NCI-H1105 (cell line): ENCODE measurements around the gene CD8A.
A peak's percentile ranks its signal among the peaks of the same experiment; 100 is the strongest.

Source experiments
- DNase-seq: peaks from one replicate; lab custom pipeline; 2025; lab: John Stamatoyannopoulos, UW

The CD8A gene

DNA sequence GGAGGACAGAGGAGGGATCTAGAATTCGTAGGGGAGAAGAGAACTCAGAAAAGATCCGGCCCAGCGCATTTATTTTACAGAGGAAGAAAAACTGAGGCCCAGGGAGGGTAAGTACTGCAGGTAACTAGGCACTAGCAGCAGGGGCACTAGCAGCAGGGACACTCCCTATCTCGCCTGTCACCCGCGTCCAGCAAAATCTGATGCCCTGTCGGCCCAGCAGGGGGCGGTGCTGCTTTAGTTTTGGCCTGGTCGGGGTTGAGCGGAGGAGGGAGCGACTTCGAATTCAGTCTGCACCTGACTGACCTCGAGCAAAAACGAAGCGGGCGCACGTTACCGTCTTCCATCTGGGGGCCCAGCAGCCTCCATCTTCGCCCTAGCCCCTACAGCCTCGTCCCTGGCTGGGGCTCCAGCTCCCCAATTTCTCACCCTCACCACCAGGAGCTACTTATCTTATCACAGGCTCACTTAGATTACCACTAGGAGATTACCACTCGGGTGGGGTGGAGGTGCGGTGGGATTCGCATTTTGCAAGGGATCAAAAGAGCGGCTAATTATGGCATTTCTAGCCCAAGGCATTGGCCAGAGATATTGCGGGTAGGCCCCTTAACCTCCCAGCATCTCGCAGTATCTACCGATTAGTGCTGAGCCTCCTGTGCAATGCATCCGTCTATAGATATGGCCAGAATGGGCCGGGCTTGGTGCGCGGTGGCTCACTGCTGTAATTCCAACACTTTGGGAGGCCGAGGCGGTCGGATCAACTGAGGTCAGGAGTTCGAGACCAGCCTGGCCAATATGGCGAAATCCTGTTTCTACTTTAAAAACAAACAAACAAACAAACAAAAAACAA lies 17.8 kb upstream of the CD8A start:
- peak; percentile 79 for DNase-seq

DNA sequence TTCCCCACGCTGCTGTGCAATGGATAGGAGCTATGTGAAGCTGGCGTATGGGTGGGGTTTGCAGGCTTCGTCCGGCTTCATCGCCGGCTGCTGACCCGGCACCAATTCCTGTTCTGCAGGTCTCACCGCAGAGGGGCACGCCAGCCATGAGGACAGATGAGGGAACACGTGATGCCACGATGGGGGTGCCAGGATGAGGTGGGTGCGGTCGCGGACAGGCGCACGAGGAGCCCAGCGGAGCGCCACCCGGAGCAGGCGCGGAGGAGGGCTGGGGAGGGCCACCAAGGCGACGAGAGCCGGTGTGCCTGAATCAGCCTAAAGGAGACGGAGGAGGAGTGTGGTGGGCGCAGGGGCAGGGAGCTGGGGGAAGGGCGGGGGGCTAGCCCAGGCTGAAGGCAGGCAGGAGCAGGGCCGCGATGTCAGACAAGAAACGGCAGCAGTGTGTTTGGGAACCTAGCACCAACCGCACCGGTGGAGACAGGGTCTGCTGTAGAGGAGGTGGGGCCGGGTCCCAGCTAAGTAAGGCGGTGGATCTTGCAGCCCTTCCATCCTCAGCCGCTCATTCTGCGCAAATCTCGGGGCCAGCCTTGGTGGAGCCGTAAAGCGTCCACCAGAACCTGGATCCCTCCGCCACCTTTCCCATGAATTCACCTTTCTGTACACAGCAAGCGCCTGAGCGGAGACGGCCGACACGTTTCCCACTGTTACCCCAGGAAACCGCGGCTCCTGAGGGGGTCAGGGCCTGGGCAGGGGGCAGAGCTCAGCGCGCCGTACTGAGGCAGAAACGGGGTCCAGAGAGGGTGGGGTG lies 17.0 kb upstream of the CD8A start:
- DNase-seq, result peak; percentile 68

DNA sequence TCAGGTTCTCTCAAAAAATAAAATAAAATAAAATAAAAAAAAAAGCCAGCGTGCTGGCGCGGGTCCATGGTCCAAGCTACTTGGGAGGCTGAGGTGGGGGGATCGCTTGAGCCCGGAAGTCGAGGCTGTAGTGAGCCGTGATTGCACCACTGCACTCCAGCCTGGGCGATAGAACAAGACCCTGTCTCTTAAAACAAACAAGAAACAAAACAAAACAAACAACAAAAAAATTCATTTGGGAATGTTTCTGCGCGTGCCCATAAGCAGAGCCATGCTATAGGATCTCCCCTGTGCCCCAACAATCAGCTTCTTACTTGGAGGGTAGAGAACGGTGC lies 16.4 kb upstream of the CD8A start:
- DNase-seq, result no peak

DNA sequence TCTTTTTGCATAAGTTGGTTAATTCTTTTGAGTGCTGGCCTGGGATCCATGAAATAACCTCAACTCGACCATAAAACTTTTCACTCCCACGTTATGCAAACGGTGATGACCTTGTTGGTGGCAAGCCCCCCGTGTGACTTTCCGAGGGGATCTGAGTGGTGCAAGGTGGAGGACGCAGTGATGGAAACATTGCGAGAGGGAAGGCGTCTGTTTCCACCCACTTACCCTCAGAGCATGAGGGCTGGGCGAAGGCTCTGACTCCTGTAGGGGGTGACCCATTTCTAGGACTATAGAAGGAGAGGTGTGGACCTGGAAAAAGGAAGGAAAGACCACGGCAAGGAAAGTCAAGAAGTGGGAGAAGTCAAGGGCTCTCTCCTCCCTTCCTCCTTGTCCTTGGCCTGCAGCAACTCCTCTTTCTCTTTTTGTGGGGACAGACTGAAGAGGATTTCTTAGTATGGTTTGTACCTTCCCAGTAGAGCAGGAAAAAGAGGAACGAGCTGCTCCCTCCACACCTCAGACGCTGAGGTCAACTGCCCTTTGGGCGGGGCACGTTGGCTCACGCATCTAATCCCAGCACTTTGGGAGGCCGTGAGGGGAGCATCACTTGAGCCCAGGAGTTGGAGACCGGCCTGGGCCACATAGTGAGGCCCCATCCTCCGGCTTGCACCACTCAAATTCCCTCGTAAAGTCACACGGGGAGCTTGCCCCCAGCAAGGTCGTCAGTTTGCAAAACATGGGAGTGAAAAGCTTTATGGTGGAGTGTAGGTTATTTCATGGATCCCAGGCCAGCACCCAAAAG lies 15.5 kb upstream of the CD8A start:
- no peak for DNase-seq

DNA sequence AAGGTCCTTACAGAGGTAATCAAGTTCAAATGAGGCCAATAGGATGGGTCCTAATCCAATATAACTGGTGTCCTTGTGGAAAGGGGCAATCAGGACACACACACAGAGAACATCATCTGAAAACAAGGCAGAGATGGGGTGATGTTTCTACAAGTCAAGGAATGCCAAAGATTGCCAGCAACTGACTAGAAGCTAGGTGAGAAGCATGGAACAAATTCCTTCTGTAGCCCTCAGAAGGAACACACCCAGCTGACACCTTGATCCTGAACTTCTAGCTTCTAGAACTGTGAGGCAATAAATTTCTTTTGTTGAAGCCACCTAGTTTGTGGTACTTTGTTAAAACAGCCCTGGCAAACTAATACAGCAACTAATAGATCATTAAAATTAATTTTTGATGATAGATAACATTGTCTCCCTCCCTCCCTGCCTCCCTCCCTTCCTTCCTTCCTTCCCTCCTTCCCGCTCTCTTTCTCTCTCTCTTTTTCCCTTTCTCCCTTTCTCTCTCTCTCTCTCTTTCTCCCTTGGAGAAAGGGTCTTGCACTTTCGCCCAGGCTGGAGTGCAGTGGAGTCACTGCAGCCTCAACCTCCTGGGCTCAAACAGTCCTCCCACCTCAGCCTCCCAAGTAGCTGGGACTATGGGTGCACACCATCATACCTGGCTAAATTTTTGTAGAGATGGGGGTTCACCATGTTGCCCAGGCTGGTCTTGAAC lies 10.3 kb upstream of the CD8A start:
- no peak for DNase-seq

DNA sequence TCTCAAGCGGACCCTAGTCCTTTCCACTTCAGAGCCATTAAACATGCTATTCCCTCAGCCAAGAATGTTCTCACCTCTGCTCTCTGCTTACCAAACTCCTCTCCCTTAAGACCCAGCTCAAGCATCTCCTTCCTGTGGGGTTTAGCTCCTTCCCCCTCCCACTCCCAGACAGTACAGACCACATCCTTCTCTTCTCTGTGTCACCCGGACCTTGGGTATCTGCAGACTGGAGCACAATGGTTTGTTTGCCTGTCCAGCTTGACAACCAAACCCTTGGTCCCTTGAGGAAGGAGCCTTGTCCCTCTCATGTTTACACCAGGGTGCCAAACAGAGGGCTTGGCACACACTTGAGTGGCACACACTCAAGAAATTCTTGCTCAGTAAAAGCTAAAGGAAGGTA lies 4.1 kb upstream of the CD8A start:
- no peak for DNase-seq

DNA sequence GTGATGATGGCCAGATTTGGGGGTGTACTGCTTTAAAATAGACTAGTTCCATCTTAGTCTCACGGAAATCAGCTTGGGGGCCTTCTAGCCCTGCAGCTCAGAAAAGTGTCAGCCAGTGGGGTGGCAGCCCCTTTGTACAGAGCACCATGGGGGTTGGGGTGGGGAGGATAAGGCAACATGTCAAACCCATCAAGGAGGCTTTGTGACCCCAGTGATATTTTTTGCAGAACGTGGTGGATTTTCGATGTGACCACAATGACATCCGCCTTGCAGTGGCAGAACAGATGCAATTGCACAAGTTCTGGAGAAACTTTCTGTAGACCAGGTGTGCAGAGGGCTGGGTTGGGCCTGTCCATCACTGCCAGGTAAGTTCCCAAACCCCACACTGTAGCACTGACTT lies 3.0 kb upstream of the CD8A start:
- DNase-seq, result no peak

DNA sequence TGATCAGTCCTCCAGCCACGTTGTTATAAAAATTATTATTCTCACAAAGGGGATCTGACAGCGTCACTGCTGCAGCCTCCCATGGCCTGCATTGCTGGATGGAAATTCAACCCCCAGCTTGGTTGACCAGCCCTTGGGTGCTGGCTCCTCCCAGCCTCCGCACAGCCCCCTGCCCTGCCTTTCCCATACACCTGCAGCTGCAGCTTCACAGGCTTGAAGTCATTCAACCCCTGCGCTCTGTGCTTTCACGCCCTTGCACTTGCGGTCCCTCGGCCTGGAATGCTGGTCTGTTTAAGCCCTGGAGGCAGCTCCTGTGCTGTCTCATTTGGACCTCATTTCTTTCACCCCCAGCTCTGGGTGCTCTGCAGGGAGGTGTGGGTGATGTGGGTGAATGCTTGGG lies 860 bp upstream of the CD8A start:
- DNase-seq, result no peak

DNA sequence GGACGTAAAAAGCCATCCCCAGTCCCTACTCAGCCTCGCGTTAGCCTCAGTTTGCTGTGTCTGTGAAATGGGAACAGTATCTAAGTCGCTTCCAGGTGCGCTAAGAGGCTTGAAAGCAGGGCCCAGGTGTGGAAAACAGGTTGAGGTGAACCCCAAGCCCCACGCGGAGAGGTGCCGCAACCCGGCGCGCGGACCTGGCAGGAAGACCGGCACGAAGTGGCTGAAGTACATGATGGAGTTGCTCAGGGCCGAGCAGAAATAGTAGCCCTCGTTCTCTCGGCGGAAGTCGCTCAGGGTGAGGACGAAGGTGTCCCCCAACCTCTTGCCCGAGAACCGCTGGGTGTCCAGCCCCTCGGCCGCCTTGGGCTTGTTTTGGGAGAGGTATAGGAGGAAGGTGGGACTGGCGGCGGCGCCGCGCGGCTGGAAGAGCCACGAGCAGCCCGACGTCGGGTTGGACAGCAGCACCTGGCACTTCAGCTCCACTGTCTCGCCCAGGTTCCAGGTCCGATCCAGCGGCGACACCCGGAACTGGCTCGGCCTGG lies 508 bp downstream of the CD8A start:
- DNase-seq, result no peak

DNA sequence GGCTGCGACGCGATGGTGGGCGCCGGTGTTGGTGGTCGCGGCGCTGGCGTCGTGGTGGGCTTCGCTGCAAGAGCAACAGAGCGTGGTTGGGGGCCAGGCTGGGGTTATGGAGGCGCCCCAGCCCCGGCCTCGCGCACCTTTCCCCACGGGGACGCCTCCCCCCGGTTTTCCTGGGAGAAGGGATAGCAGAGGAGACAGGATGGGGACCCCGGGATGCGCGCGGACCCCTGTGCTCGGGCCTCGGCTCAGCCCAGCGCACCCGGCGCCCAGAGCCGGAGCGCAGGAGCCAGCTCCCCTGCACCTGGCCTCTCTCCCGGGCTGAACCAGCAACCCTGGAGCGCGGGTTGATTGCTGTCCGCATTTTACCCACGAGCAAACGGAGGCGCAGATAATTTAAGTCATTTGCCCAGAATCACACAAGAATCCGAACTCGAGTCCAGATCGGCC lies 1.0 kb downstream of the CD8A start:
- no peak for DNase-seq

DNA sequence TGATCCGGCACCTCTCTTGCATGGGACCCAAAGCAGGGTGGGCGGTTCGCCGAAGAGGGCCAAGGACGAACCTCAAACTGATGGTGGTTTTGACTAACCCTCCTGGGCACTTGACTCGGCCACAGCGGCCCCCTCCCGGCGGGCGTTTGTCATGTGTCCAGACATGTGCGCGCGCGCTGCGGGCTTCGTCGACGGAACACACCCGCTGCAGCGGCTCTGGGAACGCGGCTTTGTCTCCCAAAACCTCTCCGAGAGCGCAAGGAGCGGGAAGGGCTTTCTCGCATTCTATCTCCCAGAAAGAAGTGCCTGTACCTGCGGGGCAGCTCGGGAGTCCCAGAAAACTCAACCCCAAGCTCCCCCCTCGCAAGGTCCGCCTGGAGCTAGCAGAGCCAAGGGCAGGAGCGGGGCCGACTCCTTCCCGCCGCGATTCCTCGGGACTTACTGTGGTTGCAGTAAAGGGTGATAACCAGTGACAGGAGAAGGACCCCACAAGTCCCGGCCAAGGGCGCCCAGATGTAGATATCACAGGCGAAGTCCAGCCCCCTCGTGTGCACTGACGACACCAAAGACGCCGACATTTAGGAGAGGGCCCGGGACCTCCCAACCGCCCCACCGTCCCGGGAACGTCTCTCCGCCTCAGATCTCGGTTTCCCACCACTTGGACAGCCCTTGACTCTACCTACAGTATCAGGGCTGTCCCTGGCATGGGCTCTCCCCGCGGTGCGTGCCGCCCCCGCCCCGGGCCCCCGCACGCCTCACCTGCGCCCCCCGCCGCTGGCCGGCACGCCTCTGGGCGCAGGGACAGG lies 1.6 kb downstream of the CD8A start:
- peak; percentile 26 for DNase-seq

DNA sequence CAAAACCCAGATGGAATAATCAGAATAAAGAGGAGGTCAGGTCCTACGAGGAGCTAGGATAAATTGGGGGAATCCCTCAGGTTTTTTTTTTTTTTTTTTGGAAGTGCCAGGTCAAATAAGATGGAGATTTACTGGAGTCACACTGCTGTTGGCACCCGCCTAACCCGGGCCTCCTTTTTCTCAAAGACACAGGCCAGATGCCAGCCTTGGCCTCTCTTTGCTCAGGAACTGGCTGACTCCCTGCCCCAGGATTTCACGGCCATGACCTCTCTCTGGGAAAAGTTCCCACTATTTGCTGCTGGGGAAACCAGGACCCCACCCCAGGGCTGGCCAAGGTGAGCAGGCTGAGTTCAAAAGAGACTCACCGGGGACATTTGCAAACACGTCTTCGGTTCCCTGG lies 2.5 kb downstream of the CD8A start:
- DNase-seq, result peak; percentile 35

DNA sequence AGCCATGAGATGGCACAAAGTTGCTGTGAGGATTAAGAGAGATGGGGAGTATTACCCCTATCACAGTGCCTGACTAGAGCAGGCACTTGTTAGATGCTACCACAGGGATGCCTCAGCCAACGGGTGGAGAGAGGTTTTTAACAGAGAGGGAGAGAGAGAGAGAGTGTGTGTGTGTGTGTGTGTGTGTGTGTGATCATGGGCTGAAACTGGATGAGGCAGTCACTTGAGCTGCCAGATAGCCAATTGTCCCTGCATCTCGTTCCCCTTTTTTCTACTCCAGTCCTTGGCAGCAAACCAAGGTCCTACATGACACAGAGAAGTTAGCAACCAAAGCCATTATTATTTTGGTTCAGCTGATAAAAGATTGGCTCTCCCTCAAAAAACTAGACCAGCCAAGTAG lies 3.0 kb downstream of the CD8A start:
- peak; percentile 78 for DNase-seq

DNA sequence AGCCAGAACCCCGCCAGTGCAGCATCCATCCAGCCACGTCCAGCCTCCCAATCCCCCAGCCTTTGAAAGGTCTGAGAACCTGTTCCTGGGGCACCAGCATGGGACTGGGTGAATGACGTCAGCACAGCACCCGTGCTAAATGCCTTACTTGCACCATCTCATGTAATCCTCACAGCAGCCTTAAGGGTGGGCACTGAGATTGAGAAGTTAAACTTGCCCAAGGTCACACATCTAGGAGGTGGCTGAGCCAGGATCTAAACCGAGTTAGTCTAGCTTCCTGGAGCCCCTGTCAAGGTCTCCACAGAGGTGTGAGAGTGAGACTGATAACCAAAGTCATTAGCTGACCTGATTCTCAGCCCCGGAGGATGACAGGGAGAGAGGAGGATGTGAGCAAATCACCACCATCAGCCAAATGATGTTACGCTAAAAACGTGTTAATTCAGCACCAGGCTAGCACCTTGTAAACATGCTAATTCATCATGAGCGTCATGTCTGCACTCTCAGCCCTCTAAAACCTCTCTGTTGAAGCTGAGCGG lies 4.6 kb downstream of the CD8A start:
- no peak for DNase-seq

DNA sequence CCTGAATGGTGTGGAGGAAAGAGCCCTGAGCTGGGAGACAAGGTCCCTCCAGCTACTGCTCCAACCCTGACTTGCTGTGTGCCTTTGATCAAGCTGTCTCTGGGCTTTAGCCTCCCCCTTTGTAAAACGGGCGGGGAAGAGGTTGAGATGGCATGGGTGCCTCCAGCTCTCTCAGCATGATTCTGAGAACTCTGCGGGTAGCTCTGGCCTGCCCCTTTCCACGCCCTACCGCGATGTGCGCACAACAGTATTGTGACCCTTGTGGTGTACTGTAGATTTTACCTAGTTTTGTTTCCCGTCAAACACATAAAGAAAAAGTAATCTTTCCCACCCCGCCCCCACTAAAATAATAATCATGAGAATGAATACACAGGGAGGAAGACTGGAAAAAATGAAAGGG lies 5.3 kb downstream of the CD8A start:
- DNase-seq, result no peak

DNA sequence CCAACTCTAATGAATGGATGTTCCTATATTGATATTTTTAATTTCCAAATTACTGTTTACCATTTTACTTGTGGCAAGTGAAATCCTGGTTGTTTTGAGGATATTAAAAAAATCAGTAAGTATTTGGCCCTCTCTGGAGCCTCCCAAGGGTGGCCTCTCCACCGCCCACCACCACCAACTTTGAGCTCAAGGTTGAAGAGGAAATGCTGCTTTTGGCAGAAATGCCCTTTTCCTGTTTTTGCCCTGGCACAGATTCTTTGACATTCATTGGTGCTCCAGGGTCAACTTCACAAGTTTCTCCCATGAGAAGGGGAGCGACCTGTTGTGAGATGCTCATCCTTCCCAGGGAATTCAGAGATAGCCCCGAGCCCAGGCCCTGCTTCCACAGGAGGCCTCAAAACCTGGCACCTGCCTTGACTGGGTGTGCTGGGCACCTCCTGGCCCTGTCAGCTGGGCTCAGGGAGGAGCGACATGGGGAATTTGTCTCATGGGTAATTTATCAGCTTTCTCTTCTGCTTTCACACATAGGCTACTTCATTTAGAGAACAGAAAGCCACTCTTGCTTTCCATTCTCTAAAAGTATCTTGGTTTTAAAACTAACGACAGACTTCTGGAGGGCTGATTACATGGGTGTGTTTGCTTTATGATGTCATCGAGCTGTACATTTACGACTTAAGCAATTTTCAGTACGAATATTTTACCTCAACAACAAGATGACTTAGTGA lies 6.9 kb downstream of the CD8A start:
- DNase-seq, result no peak

DNA sequence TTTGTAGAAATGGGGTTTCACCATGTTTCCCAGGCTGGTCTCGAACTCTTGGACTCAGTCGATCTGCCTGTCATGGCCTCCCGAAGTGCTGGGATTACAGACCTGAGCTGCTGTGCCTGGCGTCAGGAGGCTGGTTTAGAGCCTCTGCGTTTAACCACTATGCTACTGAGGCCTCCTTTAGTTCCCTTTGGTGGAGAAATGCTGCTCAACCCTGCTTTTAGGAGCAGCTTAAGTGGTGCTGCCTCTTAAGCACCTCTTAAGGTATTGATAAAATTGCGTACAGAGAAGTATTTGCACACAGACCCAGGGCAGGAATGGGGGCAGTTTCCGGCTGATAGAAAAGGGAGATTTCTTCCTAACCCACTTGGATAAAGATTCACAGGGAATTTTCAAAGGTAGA lies 8.0 kb downstream of the CD8A start:
- DNase-seq, result no peak

DNA sequence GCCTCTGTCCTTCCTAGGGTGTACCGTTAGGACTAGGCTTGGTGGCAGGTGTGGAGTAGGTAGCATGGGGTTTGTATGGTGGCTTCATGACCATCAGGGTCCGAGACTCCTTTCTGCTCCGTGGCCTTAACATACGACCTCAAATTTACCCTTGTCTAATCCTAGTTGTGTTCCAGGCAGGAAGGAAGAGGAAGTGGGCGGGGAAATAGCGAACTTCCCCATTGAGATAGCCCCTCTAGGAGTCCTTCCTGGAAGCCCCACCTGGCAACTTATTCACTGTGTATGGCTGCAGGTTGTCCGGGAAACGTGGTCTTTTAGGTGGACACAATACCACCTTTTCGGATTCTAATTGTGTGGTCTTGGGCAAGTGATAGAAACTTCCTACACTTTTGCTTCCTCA lies 9.3 kb downstream of the CD8A start:
- no peak for DNase-seq

DNA sequence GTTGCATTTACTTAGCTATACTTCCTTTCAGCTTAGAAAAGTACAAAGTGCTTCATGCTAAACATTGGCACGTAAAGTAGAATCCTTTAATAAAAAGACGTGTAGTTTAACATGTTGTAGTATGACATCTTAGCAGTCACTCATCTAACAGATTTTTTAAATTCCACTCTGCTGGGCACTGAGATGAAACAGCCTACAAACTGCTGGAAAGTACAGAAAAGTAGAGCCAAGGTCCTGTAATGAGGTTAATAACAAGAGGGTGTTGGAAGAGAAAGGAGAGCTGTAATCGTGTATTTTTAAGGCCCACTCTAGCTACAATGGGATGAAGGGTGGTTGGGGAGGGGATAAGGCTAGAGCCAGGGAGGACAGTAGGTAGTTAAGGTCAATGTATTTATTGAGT lies 10.7 kb downstream of the CD8A start:
- no peak for DNase-seq

DNA sequence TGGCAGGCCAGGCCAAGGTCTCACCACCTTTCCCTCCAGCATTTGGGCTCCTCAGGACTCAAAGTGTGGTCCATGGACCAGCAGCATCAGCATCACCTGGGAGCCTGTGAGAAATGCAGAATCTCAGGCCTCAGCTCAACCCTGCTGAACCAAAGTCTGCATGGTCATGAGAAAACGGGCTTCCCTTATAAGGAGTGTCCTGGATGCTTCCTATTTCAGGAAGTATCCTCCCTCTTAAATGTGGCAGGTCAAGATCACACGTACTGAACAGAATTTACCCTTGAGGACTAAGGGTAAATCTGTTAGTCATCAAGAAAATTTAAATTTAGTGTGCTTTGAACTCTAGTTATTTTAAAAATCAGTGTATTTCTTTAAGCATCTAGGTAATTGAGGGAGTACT lies 11.8 kb downstream of the CD8A start:
- DNase-seq, result no peak
